Measurements from ENCODE around the gene ALDOB.

ALDOB gene

GRCh38 chr9:101477736-101478135, 42.2 kb upstream of the ALDOB start:
- no peak overlapping the region for H3K4me3 ChIP-seq (replicated peaks; ENCODE audit: low read depth, low read length)
- DNase-seq (ENCODE audit: low read depth): no peak
- no peak for TF ChIP-seq CTCF (IDR thresholded peaks at IDR 0.05; ENCODE audit: low read length, missing control alignments)

- no peak for DNase-seq (ENCODE audit: low read depth)
Measured at GRCh38 chr9:101477214-101477613, 41.6 kb upstream of the ALDOB start.

GRCh38 chr9:101476576-101477208, 41.1 kb upstream of the ALDOB start:
- TF ChIP-seq CTCF (IDR thresholded peaks at IDR 0.05; ENCODE audit: low read length, missing control alignments): no peak
- H3K4me3 ChIP-seq (replicated peaks; ENCODE audit: low read depth, low read length): no peak overlapping the region
- no peak for DNase-seq (ENCODE audit: low read depth)

More at GRCh38 chr9:101477214-101477613, 41.6 kb upstream of the ALDOB start:
- H3K4me3 ChIP-seq (replicated peaks; ENCODE audit: low read depth, low read length): no peak overlapping the region
- no peak for TF ChIP-seq CTCF (IDR thresholded peaks at IDR 0.05; ENCODE audit: low read length, missing control alignments)

GRCh38 chr9:101472891-101473290, 37.3 kb upstream of the ALDOB start:
- H3K4me3 ChIP-seq (replicated peaks; ENCODE audit: low read depth, low read length): no peak overlapping the region
- DNase-seq (ENCODE audit: low read depth): no peak
- TF ChIP-seq CTCF (IDR thresholded peaks at IDR 0.05; ENCODE audit: low read length, missing control alignments): no peak

- no peak for DNase-seq (ENCODE audit: low read depth)
- no peak for TF ChIP-seq CTCF (IDR thresholded peaks at IDR 0.05; ENCODE audit: low read length, missing control alignments)
- no peak overlapping the region for H3K4me3 ChIP-seq (replicated peaks; ENCODE audit: low read depth, low read length)
Measured at GRCh38 chr9:101470929-101471328, 35.4 kb upstream of the ALDOB start.

- H3K4me3 ChIP-seq (replicated peaks; ENCODE audit: low read depth, low read length): no peak overlapping the region
- no peak for DNase-seq (ENCODE audit: low read depth)
- no peak for TF ChIP-seq CTCF (IDR thresholded peaks at IDR 0.05; ENCODE audit: low read length, missing control alignments)
Measured at GRCh38 chr9:101470021-101470420, 34.4 kb upstream of the ALDOB start.

GRCh38 chr9:101469026-101469425, 33.5 kb upstream of the ALDOB start:
- no peak overlapping the region for H3K4me3 ChIP-seq (replicated peaks; ENCODE audit: low read depth, low read length)
- DNase-seq (ENCODE audit: low read depth): no peak
- TF ChIP-seq CTCF (IDR thresholded peaks at IDR 0.05; ENCODE audit: low read length, missing control alignments): no peak

All from fibroblast of pulmonary artery (primary cell).